ENCODE data around the gene RAI1. TPM values are rescaled to one million over a fixed set of nuclear protein-coding genes. Genes with fewer than 3 reads are reported as not detected.

RAI1 gene
- polyA plus RNA-seq, 3 donors from 2014 or later = 1.5 to 6.2 (median 2.0) TPM

GRCh38 chr17:17813055-17813724 is 131.9 kb downstream of the RAI1 start:
- no peaks in the 10 kb centered on the region for H3K9me3 Mint-ChIP-seq
- H3K4me3 Mint-ChIP-seq = no peak overlapping the region
- no peaks in the 10 kb centered on the region for H3K36me3 Mint-ChIP-seq
- H3K27ac Mint-ChIP-seq = peak overlapping the region in 1 of 6 donors; percentile 28
- no peak for DNase-seq
- H3K27me3 Mint-ChIP-seq (ENCODE audit: low read depth in 3 of 3) = peaks cover 3 to 16% (median 10%) of the 10 kb centered on the region in 3 donors
- peaks cover 15 to 16% of the 10 kb centered on the region in 2 donors for H3K4me1 Mint-ChIP-seq

GRCh38 chr17:17813725-17814095 is 132.5 kb downstream of the RAI1 start:
- no peak for DNase-seq
- no peak overlapping the region for H3K27ac Mint-ChIP-seq
- no peaks in the 10 kb centered on the region for H3K9me3 Mint-ChIP-seq
- H3K4me1 Mint-ChIP-seq = peaks cover 12 to 13% of the 10 kb centered on the region in 2 donors
- no peak overlapping the region for H3K4me3 Mint-ChIP-seq
- H3K27me3 Mint-ChIP-seq (ENCODE audit: low read depth in 3 of 3) = peaks cover 7 to 16% (median 10%) of the 10 kb centered on the region in 3 donors
- peaks cover 3 to 4% (median 4%) of the 10 kb centered on the region in 3 donors for H3K36me3 Mint-ChIP-seq

- peak overlapping the region in 1 of 6 donors; percentile 55 for H3K27ac Mint-ChIP-seq
- peaks cover 7 to 16% (median 10%) of the 10 kb centered on the region in 3 donors for H3K27me3 Mint-ChIP-seq (ENCODE audit: low read depth in 3 of 3)
- H3K4me3 Mint-ChIP-seq = no peak overlapping the region
- peaks cover 6 to 7% of the 10 kb centered on the region in 2 donors for H3K4me1 Mint-ChIP-seq
- DNase-seq = no peak
- H3K9me3 Mint-ChIP-seq = no peaks in the 10 kb centered on the region
- peaks cover 3 to 7% (median 6%) of the 10 kb centered on the region in 3 donors for H3K36me3 Mint-ChIP-seq
Measured at GRCh38 chr17:17814162-17815061, 133.2 kb downstream of the RAI1 start.

- H3K4me1 Mint-ChIP-seq = peaks cover 9 to 13% of the 10 kb centered on the region in 2 donors
- no peak overlapping the region for H3K4me3 Mint-ChIP-seq
- H3K9me3 Mint-ChIP-seq = no peaks in the 10 kb centered on the region
- DNase-seq = no peak
- peak overlapping the region in 1 of 6 donors; percentile 55 for H3K27ac Mint-ChIP-seq
- peaks cover 3 to 7% (median 6%) of the 10 kb centered on the region in 3 donors for H3K36me3 Mint-ChIP-seq
- peaks cover 7 to 19% (median 10%) of the 10 kb centered on the region in 3 donors for H3K27me3 Mint-ChIP-seq (ENCODE audit: low read depth in 3 of 3)
Measured at GRCh38 chr17:17815062-17815406, 133.8 kb downstream of the RAI1 start.

GRCh38 chr17:17815436-17816200 is 134.4 kb downstream of the RAI1 start:
- Mint-ChIP-seq H3K27ac (peak overlapping the region in 1 of 6 donors; percentile 70), H3K36me3 (peaks cover 3 to 7% (median 6%) of the 10 kb centered on the region in 3 donors), H3K9me3 (no peaks in the 10 kb centered on the region), H3K4me1 (peaks cover 9 to 13% of the 10 kb centered on the region in 2 donors), H3K27me3 (ENCODE audit: low read depth in 3 of 3) (peaks cover 7 to 19% (median 10%) of the 10 kb centered on the region in 3 donors), H3K4me3 (no peak overlapping the region)
- DNase-seq = no peak

- H3K27me3 Mint-ChIP-seq (ENCODE audit: low read depth in 3 of 3) = peaks cover 8 to 20% (median 10%) of the 10 kb centered on the region in 3 donors
- no peak overlapping the region for H3K27ac Mint-ChIP-seq
- no peak for DNase-seq
- peaks cover 11 to 13% of the 10 kb centered on the region in 2 donors for H3K4me1 Mint-ChIP-seq
- H3K36me3 Mint-ChIP-seq = peaks cover 3 to 7% (median 6%) of the 10 kb centered on the region in 3 donors
- H3K9me3 Mint-ChIP-seq = no peaks in the 10 kb centered on the region
- H3K4me3 Mint-ChIP-seq = no peak overlapping the region
Measured at GRCh38 chr17:17816240-17816814, 135.1 kb downstream of the RAI1 start.

GRCh38 chr17:17816831-17817551 is 135.7 kb downstream of the RAI1 start:
- peaks cover 3 to 7% (median 6%) of the 10 kb centered on the region in 3 donors for H3K36me3 Mint-ChIP-seq
- H3K9me3 Mint-ChIP-seq = no peaks in the 10 kb centered on the region
- peaks cover 9 to 13% of the 10 kb centered on the region in 2 donors for H3K4me1 Mint-ChIP-seq
- no peak overlapping the region for H3K4me3 Mint-ChIP-seq
- H3K27ac Mint-ChIP-seq = peak overlapping the region in 1 of 6 donors; percentile 31
- H3K27me3 Mint-ChIP-seq (ENCODE audit: low read depth in 3 of 3) = peaks cover 8 to 20% (median 8%) of the 10 kb centered on the region in 3 donors
- DNase-seq = no peak

- H3K36me3 Mint-ChIP-seq = peaks cover 3 to 7% (median 6%) of the 10 kb centered on the region in 3 donors
- H3K27ac Mint-ChIP-seq = no peak overlapping the region
- no peaks in the 10 kb centered on the region for H3K9me3 Mint-ChIP-seq
- H3K4me1 Mint-ChIP-seq = peaks cover 9 to 15% of the 10 kb centered on the region in 2 donors
- DNase-seq = no peak
- no peak overlapping the region for H3K4me3 Mint-ChIP-seq
- H3K27me3 Mint-ChIP-seq (ENCODE audit: low read depth in 3 of 3) = peaks cover 8 to 20% (median 8%) of the 10 kb centered on the region in 3 donors
Measured at GRCh38 chr17:17817552-17817947, 136.3 kb downstream of the RAI1 start.

- Mint-ChIP-seq H3K27me3 (ENCODE audit: low read depth in 3 of 3) (peaks cover 8 to 20% (median 12%) of the 10 kb centered on the region in 3 donors), H3K27ac (no peak overlapping the region), H3K4me1 (peaks cover 15 to 21% of the 10 kb centered on the region in 2 donors), H3K36me3 (peaks cover 3 to 7% (median 6%) of the 10 kb centered on the region in 3 donors), H3K4me3 (no peak overlapping the region), H3K9me3 (no peaks in the 10 kb centered on the region)
- no peak for DNase-seq
Measured at GRCh38 chr17:17818088-17818526, 136.8 kb downstream of the RAI1 start.

GRCh38 chr17:17819111-17819510 is 137.9 kb downstream of the RAI1 start:
- no peak overlapping the region for H3K27ac Mint-ChIP-seq
- peaks cover 8 to 21% (median 15%) of the 10 kb centered on the region in 3 donors for H3K27me3 Mint-ChIP-seq (ENCODE audit: low read depth in 3 of 3)
- H3K4me1 Mint-ChIP-seq = peaks cover 19 to 27% of the 10 kb centered on the region in 2 donors
- H3K9me3 Mint-ChIP-seq = no peaks in the 10 kb centered on the region
- no peak for DNase-seq
- peaks cover 3 to 7% (median 6%) of the 10 kb centered on the region in 3 donors for H3K36me3 Mint-ChIP-seq
- H3K4me3 Mint-ChIP-seq = no peak overlapping the region

GRCh38 chr17:17819561-17819995 is 138.3 kb downstream of the RAI1 start:
- peak; percentile 23 to 29 (median 26) for DNase-seq
- Mint-ChIP-seq H3K27ac (peak overlapping the region in 2 of 6 donors; percentile 40 to 53), H3K4me1 (peaks cover 23 to 31% of the 10 kb centered on the region in 2 donors), H3K4me3 (peak overlapping the region in 1 of 5 donors; percentile 22), H3K9me3 (no peaks in the 10 kb centered on the region), H3K27me3 (ENCODE audit: low read depth in 3 of 3) (peaks cover 8 to 25% (median 19%) of the 10 kb centered on the region in 3 donors), H3K36me3 (peaks cover 3 to 7% (median 6%) of the 10 kb centered on the region in 3 donors)

- peaks cover 28 to 36% of the 10 kb centered on the region in 2 donors for H3K4me1 Mint-ChIP-seq
- no peak overlapping the region for H3K27ac Mint-ChIP-seq
- no peak for DNase-seq
- no peaks in the 10 kb centered on the region for H3K9me3 Mint-ChIP-seq
- H3K27me3 Mint-ChIP-seq (ENCODE audit: low read depth in 3 of 3) = peaks cover 11 to 30% (median 21%) of the 10 kb centered on the region in 3 donors
- H3K36me3 Mint-ChIP-seq = peaks cover 3 to 7% (median 6%) of the 10 kb centered on the region in 3 donors
- H3K4me3 Mint-ChIP-seq = no peak overlapping the region
Measured at GRCh38 chr17:17820046-17820445, 138.8 kb downstream of the RAI1 start.

Measured in immature natural killer cell (primary cell).